Left lobe of liver (tissue), 2 donors: ENCODE measurements around the gene BHMT2. TPM values are rescaled to one million over a fixed set of nuclear protein-coding genes. Genes with fewer than 3 reads are reported as not detected.
A peak's percentile ranks its signal among the peaks of the same experiment; 100 is the strongest.

Source experiments
- ATAC-seq: fragments of 200-7000 bp; cut with Tn5 transposase; one replicate; pipeline ENCODE4 v1.9.1; 2020; ENCODE audit warnings: mild to moderate bottlenecking, moderate library complexity
- DNase-seq: peaks from one replicate; pipeline ENCODE4 v3.0.0-alpha.2; 2020; ENCODE audit warnings: low spot score
- total RNA-seq: library from RNA; stranded (reverse); gene quantifications from one replicate; pipeline ENCODE4 v1.2.1, GENCODE V29; 2021
- donor health status: DM: no; HTN: no; CAD: no; lungs with moderate emphysema.
- donor health status: DM: no; HTN: yes; CAD: no.

BHMT2 gene
- total RNA-seq, 1 donor from 2014 or later, result 374 TPM

DNA sequence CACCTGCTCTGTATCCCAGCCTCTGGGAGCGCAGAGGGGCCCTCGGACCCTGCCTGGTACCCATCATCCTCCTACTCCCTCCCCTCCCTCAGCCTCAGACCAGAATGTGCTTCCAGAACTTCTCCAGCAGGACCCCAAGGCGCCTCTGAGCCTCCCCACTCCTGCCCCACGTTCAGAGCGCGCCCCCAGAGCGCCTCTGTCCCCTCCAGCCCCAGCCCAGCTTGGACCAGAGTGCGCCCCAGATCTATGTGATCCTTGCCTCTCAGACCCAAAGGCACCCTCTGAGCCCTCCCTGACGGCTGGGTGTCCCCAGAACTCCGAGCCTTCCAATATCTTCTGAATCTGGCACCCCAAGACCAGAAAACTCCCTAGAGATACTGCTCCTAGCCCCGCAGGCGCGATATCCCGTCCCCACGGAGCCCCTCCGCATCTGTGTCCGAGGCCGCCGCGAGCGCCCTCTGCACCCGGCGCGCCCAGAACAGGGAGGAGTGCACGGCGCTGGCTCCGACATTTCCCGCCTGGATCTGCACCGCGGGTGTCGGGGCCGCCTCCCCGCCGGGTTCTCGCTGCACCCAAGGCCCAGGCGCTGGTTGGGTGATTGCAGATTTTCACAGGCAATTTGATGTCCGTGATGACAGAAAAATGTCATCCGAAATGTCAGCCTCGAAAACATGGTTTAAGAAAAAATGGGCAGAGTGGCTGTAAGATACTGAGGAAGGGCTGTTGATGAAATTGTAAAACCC lies 42.6 kb downstream of the BHMT2 start:
- ATAC-seq (peak; percentile 29), DNase-seq (no peak)

DNA sequence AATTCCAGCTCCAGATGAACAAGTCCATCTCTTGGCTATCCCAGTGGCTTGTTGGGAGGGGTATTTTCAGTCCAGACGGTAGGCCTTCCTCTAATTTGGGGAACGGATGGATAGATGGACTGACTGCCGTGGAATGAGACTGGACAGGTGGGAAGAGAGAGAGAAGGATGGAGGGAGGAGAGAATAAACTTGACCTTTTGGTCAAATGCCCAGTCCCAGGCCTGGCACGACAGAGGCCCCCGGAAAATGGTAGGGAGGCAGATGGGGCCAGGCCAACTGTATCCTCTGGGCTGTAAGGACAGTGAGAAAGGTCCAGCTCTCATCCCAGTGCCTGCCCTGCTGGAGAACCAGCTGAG lies 43.1 kb downstream of the BHMT2 start:
- DNase-seq (peak; percentile 52), ATAC-seq (peak; percentile 2)

DNA sequence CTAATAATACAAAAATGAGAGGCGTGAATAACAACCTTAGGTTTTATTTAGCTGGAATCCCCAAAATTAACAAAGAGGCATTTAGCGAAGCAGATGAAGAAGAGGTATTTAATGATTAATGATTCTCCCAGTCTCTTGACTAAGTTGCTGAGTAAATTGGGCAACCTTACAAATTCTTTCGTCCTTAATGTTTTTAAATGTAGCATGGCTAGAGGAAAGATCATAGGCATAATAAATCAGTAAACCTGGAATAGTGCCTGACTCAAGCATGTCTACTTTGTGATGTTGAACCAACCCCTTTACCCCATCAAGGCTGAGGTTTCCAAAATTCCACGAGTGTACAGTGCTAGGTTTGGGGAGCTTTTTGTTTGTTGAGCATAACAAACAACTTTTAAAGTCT lies 49.9 kb downstream of the BHMT2 start:
- DNase-seq (no peak), ATAC-seq (no peak)

DNA sequence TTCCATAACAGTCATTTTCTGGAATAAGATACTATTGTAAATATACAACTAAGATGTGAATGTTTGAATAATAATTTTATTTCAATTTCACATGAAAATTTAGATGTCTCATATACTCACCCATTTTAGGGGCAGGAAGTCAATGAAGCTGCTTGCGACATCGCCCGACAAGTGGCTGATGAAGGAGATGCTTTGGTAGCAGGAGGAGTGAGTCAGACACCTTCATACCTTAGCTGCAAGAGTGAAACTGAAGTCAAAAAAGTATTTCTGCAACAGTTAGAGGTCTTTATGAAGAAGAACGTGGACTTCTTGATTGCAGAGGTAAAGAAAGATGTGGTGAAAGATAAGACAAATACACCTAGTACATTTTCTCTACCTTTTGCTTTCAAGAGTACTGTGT lies 50.7 kb downstream of the BHMT2 start:
- ATAC-seq (no peak), DNase-seq (no peak)

DNA sequence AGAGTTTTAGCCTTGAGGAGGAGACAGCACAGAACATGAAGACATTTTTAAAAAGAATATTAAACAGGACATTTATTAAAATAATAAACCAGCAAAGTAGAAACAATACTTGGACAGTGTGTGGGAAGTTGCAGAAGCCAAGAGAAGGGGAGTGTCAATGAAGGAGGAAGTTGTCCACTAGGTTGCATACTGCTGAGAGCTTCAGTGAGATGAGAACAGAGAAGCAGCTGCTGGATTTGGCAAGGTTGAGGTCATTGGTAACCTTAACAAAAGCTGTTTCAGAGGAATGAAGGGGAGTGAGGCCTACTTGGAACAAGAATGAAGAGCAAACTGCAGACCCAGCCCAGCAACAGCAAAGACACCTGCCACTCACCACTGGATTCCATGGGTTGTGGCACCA lies 53.4 kb downstream of the BHMT2 start:
- peak; percentile 3 for ATAC-seq
- DNase-seq, result no peak

DNA sequence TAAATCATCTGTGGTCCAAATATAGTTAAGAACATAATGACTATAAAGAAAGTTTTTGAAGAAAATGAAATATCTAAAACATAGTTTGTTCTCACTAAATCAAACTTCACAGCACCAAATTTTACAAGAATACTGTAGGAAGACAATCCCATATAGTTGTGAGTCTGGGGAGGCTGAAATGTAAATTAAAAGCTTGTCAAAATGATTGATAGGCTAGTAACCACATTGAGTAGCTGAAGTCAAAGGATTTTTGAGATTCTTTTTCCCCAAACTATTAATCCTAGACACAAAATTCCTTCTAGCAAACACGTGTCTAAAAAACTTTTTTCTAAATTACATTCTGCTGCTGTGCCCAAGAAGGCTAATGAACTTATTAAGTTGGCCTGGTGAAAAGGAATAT lies 55.0 kb downstream of the BHMT2 start:
- DNase-seq (no peak), ATAC-seq (no peak)

DNA sequence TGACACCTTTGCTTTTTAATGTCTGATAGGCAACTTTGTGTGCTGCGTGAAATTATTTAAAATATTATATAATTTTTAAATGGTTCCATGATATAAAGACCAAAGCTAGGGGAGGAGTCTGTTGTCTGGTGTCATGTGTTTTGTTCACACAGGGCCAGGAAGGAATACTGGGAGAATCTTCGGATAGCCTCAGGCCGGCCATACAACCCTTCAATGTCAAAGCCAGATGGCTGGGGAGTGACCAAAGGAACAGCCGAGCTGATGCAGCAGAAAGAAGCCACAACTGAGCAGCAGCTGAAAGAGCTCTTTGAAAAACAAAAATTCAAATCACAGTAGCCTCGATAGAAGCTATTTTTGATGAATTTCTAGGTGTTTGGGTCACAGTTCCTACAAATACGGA lies 61.2 kb downstream of the BHMT2 start:
- DNase-seq, result no peak
- ATAC-seq, result peak; percentile 1

DNA sequence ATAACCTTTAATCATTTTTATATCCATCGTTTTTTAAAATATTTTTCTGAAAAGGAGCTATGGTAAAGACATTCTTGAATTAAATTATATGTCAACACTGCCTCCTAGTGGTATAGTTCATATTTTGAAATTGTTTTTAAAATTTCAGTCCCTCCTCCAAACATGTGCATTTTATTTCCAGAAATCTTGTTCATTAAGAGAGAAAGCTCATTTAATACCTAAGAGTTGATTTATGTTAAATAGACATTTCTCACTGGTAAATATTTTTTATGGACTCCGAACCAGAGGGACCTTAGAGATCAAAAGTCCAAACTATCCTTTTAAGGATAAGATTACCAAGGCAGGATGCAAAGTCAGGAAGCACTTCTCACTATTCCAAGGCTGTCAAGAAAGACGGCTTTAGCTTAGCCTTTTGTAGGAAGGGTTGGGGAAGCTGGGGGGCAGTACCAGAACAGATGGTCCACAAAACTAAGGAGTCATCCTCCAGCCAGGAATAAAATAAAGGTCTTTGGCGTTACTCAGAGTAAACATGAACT lies 63.6 kb downstream of the BHMT2 start:
- ATAC-seq (peak; percentile 23), DNase-seq (no peak)

DNA sequence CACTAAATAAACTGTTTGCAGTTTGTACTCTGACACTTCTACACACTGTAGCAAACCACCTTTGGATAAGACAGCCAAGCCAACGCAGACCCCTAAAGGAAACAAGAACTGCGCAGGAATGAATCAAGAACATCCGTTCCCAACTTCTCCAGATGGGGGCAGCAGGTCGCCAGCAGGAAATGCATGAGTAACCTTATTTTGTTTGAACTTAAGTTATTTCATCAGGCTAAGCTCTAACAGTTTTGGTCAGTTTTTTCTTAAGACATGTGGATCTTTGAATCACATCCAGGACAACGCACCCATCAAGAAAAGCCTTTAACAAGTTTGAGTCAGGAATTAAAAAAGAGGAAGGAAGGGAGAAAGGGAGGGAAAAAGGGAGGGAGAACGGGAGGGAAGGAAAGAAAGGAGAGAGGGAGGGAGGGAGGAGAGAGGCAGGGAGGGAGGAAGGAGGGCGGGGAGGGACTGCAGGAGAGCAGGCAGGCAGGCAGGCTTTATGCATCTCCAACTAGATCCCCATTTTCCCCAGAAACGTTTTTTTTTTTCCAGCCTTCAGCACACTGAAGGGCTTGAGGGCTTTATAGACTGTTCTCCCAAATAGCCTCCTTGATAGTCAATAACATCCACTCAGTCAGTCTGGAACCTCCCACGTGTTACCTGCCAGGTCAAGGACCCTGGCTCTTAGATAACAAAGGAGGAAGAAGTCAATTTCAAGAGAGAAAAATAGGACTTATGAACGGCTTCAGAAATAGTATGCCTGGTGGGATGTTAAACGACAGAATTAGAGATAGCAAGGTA lies 64.3 kb downstream of the BHMT2 start:
- ATAC-seq (peak; percentile 47), DNase-seq (no peak)

DNA sequence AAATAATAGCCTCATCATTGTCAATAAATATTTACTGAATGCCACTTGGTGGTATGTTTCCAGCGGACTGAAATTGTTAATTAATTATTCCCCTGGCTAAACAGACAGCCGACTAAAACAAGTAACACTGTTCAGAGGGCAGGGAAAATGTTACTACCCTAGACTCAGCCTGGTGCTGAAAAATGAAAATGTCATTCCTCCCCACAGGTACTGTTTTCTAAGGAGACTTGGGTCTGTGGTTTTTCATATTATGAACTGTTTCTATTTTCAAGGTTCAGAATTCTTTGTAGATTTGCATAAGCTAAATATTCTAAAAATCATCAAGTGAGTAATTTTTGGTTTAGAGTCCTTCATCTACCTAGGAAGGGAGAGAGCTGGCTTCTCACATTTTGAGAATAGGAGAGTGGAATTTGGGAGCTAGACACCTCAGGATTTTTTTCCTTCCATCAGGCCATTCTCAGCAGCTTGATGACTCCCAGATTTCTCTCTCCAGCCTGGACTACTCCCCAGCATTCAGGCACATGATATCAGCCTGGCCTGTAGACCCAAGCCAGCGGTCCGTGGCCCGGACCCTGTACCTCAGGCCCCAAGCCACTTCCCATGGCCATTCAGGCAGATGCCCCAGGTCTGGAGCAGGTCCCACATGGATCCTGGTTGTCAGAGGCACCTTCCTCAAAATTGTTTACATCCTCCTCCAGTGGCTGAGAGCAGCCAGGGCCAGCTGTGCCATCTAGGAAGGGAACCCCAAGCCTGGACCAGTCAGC lies 66.4 kb downstream of the BHMT2 start:
- DNase-seq, result no peak
- no peak for ATAC-seq

DNA sequence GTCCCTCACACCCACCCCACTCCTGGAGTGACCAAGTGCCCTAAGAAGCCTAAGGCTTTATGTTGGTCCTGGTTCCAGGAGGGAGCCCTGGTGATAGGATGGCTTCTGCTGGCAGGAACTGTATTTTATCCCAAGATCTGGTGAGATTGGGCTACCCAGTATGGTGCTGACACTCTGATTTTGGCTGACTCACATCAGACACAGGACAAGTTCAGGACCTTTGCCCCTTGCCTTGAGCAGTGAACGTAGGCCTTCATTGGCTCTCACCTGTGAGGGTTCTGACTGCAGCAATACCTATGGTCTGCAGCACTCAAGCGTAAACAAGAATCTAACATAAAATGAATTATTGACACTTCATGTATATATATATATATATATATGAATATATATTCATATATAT lies 67.1 kb downstream of the BHMT2 start:
- peak; percentile 34 for ATAC-seq

More for the DNA sequence above, 67.1 kb downstream of the BHMT2 start:
- DNase-seq, result no peak

Other genes with a start within 250 kb of the BHMT2 start
- gene ARSB, start 84.5 kb upstream of the BHMT2 start, total RNA-seq, result 10.3 TPM
- 119 TPM for gene DMGDH, start 93 bp upstream of the BHMT2 start, total RNA-seq
- gene BHMT, start 42.0 kb downstream of the BHMT2 start, total RNA-seq, result 957 TPM
- gene JMY, start 166.4 kb downstream of the BHMT2 start, total RNA-seq, result 5.5 TPM